ENCODE results near the gene RREB1. TPM values are rescaled to one million over a fixed set of nuclear protein-coding genes. Genes with fewer than 3 reads are reported as not detected.

RREB1 gene
- polyA plus RNA-seq, 1 donor (not counting 4 experiments of a cell fraction or from before 2014, with no cell fraction given): 6.1 TPM

GRCh38 chr6:7285416-7285815 is 177.7 kb downstream of the RREB1 start:
- Histone ChIP-seq H3K27me3 (ENCODE audit: control insufficient read depth, extremely low read depth, insufficient read depth, low read length) (no peaks in the 10 kb centered on the region), H3K27ac (ENCODE audit: control insufficient read depth, insufficient read depth, low read length) (no peak overlapping the region), H3K9me1 (ENCODE audit: control insufficient read depth, extremely low read depth, insufficient read depth, low read length) (no peaks in the 10 kb centered on the region), H3K9ac (ENCODE audit: control insufficient read depth, extremely low read depth, insufficient read depth, low read length) (no peak overlapping the region), H4K20me1 (ENCODE audit: control insufficient read depth, extremely low read depth, insufficient read depth, low read length) (no peaks in the 10 kb centered on the region), H3K36me3 (ENCODE audit: control insufficient read depth in 2 of 2, extremely low read depth in 1 of 2, insufficient read depth in 2 of 2, low read length in 2 of 2) (peaks cover 8 to 21% of the 10 kb centered on the region in 2 experiments), H3K4me3 (ENCODE audit: control insufficient read depth in 2 of 3, extremely low read depth in 1 of 3, insufficient read depth in 2 of 3, low read depth in 1 of 3, low read length in 3 of 3) (no peak overlapping the region), H3K9me3 (ENCODE audit: control insufficient read depth, low read depth, low read length) (no peaks in the 10 kb centered on the region), H3K4me1 (ENCODE audit: control insufficient read depth, extremely low read depth, insufficient read depth, low read length) (no peaks in the 10 kb centered on the region), H3K4me2 (ENCODE audit: control insufficient read depth, extremely low read depth, insufficient read depth, low read depth, low read length) (no peak overlapping the region), H2AFZ (ENCODE audit: control insufficient read depth, low read length) (no peak overlapping the region), H3K79me2 (ENCODE audit: control insufficient read depth, insufficient read depth, low read length) (no peaks in the 10 kb centered on the region)
- FAIRE-seq (no peak), DNase-seq (ENCODE audit: low read depth, low spot score) (no peak)
- TF ChIP-seq CTCF (optimal IDR thresholded peaks at IDR 0.05 in 1 of 3, IDR thresholded peaks at IDR 0.05 in 1 of 3, conservative IDR thresholded peaks at IDR 0.05 in 1 of 3; ENCODE audit: extremely low read depth in 1 of 3, insufficient read depth in 2 of 3, low read length in 3 of 3): no peak
- no peak for TF ChIP-seq EZH2 (IDR thresholded peaks at IDR 0.05; ENCODE audit: low read length)
- dilution Hi-C loops (cut with MboI; ENCODE audit: extremely low pct_ligation_motif_present, low sequenced_read_pairs): loop anchor here (25.0 kb wide), 1 partner anchor 327 kb away; no protein-coding TSS in a partner anchor

GRCh38 chr6:7290079-7290478 is 182.3 kb downstream of the RREB1 start:
- no peak for TF ChIP-seq EZH2 (IDR thresholded peaks at IDR 0.05; ENCODE audit: low read length)
- FAIRE-seq (no peak), DNase-seq (ENCODE audit: low read depth, low spot score) (no peak)
- Histone ChIP-seq H3K4me1 (ENCODE audit: control insufficient read depth, extremely low read depth, insufficient read depth, low read length) (no peaks in the 10 kb centered on the region), H3K79me2 (ENCODE audit: control insufficient read depth, insufficient read depth, low read length) (no peaks in the 10 kb centered on the region), H3K9me1 (ENCODE audit: control insufficient read depth, extremely low read depth, insufficient read depth, low read length) (no peaks in the 10 kb centered on the region), H3K27me3 (ENCODE audit: control insufficient read depth, extremely low read depth, insufficient read depth, low read length) (no peaks in the 10 kb centered on the region), H3K27ac (ENCODE audit: control insufficient read depth, insufficient read depth, low read length) (no peak overlapping the region), H3K36me3 (ENCODE audit: control insufficient read depth in 2 of 2, extremely low read depth in 1 of 2, insufficient read depth in 2 of 2, low read length in 2 of 2) (peaks cover 6 to 27% of the 10 kb centered on the region in 2 experiments), H3K9ac (ENCODE audit: control insufficient read depth, extremely low read depth, insufficient read depth, low read length) (no peak overlapping the region), H3K4me3 (ENCODE audit: control insufficient read depth in 2 of 3, extremely low read depth in 1 of 3, insufficient read depth in 2 of 3, low read depth in 1 of 3, low read length in 3 of 3) (no peak overlapping the region), H3K9me3 (ENCODE audit: control insufficient read depth, low read depth, low read length) (no peaks in the 10 kb centered on the region), H2AFZ (ENCODE audit: control insufficient read depth, low read length) (no peak overlapping the region), H3K4me2 (ENCODE audit: control insufficient read depth, extremely low read depth, insufficient read depth, low read depth, low read length) (no peak overlapping the region), H4K20me1 (ENCODE audit: control insufficient read depth, extremely low read depth, insufficient read depth, low read length) (no peaks in the 10 kb centered on the region)
- dilution Hi-C loops (cut with MboI; ENCODE audit: extremely low pct_ligation_motif_present, low sequenced_read_pairs): loop anchor here (25.0 kb wide), 1 partner anchor 322 kb away; no protein-coding TSS in a partner anchor

Data from keratinocyte (primary cell).